ENCODE data around the gene UBE2I.
"Not testable (repeated sequence)": the region's sequence is repeated elsewhere in the genome, so short reads cannot be mapped to it uniquely, and the experiment has no call there.

UBE2I gene

DNA sequence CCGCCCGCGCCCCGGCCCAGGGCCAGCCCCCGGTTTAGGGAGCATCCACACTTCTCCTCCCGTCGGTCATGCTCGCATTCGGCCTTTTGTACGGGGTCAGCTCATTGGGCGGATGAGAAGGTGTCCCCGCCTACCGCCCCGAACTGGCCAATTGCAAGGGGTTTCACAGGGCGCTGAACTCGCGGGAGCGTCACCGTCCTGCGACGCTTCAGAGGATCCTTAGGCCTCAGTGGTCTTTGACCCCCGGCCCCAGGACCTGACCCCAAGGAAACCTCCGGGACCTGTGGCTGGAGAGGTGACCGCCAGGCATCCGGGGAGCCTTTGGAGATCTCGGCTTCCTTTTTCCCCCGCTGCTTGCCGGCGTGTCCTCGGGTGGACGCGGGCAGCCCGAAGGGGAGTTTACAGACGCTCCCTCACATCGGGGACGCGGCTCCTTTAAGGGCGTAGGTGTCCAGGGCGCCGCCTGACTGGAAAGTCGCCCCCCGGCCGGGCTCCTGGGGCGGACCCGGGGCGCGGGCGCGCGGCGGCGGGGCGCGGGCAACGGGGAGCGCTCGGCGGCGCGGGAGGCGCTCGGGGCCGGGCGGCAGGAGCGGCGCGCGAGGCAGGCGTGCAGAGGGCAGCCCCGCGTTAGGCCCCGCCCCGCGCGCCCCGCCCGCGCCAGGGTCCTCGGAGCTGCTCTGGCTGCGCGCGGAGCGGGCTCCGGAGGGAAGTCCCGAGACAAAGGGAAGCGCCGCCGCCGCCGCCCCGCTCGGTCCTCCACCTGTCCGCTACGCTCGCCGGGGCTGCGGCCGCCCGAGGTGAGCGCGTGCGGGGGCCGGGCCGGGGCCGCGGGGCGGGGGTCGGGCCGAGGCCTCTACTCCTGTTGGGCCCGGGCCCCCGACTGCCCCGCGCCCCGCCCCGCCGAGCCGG, at the start of gene UBE2I:
UBE2I (plus strand) TSS at position 660 of the 909 bp plus-strand sequence. CDS start 4,395 bp downstream, outside the sequence.
- peak; percentile 98 for DNase-seq

DNA sequence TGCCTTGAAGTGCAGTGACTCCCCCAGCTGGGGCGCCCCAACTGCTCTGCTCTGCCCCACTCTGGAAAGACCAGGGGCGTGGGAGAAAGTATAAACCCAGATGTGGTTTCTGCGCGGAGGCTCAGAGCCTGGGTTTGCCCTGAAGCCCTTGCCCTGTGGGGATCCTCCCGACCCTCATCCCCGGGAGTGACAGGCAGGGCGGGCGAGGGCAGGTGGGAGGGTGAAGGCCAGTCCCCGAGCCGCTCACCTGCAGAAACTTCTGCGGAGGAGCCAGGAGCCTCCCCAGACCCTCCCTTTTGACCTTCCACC, 49.7 kb upstream of the UBE2I start:
- DNase-seq = no peak

DNA sequence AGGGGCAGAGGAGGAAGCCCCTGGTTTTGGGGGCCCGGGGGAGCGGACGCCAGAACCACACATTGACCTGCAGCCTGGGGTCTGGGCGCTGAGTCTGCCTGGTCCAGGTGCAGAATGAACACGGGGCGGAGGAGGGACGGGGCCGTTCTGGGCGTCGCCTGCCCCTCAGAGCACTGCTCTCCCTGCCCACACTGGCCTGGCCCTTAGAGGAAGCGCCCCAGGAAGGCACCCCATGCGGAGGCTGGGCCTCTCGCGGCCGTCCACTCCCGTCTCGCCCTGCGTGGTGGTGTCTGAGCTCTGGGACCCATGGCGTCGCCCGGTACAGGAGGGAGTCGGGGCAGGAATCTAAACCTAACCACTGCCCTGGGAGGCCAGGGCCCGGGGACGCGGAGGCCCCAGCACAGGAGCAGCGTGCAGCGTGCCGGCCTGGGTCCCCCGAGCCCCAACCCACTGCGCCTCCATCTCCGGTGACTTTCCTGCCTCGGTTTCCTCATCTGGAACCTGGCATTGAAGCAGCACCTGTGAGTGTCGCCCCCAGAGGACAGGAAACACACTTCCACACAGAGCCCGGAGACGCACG, 49.2 kb upstream of the UBE2I start:
- DNase-seq = no peak

DNA sequence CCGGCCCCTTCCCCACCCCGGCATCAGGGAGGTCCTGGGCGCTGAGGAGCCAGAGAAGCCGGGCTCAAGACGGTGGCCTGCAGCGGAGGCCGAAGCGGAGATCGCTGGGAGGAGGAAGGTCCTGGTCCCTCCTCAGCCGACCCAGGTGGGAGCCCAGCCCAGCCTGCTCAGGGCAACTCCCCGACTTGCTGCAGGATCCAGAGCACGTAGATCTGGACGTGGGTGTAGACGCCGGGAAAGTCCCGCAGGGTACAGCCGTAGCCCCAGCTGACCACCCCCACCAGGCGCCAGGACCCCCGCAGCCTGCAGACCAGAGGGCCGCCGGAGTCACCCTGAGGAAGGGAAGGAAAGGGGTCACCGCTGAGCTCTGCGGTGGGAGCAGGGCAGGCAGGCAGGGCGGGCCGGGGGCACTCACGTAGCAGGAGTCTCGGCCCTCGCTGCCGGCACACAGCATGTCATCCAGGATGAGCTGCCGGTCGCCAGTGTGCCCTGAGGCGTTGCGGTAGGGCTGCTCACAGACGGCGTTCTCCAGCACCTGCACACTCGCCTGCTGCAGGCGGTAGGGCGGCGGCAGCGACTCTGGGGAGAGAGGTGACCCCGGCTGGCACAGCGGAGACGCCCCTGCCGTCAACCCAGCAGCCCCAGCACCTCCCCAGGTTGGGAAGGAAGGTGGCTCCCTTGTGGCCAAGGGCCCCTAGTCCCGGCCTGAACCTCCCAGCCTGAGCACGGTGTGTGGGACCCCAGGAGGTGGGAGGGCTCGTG, 48.1 kb upstream of the UBE2I start:
- peak; percentile 29 for DNase-seq

DNA sequence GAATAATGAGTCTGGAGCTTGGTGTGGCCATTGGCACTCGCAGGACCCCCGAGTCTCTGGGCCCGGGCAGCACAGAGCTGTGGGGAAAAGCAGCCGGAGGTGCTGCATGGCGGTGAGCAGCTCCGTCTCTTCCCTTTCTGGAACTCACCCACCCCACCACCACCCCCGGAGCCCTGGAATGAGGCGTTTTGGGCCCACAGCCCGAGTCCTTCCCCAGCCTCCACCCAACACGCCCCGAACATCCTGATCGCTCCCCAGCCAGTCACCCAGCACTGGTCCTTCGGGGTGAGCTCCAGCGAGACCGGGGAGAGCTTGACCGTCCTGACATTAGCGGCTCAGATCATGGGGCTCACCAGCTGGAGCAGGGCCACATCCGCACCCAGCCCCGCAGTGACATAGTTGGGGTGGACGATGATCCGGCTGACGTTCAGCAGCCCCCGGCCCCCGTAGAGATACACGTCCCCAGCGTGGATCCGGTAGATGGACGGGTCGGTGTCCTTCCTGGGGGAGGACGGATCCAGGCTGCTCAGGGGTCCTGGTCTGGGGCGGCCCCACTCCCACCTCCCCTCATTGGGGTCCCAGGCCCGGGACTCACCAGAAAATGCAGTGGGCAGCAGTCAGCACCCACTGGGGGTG, 47.1 kb upstream of the UBE2I start:
- no peak for DNase-seq

DNA sequence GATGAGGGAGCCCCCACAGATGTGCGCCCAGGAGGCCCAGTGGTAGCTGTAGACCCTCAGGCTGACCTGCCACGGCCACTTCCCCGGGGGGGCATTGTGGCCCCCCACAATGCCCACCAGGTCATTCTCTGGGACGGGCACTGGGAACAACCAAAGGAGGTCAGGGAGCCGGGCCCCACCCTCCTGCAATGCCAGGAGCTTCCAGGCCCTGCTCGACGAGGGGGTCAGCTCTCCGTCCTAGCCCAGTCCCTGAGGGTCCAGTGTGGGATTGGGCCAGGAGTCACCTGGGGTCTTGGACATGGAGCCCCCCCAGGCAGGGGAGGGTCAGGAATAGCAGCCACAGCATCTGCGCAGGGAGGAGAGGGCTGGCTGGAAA, 46.6 kb upstream of the UBE2I start:
- no peak for DNase-seq

DNA sequence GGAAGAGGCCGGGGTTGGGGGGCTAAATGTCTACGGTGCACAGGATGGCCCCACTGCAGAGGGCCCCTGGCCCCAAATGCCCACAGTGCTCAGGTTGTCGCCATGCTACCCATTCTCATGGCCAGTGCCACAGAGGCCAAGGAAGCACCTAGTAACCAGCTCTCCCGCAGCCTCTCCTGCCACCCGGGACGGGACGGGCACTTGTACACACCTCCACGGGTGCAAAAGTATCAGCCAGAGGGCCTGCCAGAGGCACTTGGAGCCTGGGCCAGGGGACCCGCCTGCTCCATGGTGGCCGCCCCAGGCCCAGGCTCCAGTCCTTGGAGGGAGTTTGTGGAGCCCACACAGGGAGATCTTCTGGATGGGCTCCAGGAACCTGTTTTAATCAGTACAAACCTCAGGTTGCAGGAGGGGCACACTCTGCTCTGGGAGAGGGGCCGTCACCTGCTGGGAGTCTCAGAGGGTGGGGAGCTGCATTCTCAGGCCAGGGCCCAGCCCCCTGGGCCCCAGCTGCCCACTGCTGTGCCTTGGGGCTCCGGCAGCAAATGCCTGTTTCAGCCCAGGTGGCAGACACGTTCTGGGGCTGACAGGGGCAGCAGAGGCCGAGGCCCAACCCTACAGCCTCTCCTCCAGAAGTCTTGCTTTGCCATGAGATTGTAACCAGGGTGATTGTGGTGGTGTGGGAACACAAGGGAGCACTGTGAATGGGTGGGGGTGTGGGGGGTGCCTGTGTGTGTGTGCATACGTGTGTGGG, 45.7 kb upstream of the UBE2I start:
- DNase-seq = no peak

DNA sequence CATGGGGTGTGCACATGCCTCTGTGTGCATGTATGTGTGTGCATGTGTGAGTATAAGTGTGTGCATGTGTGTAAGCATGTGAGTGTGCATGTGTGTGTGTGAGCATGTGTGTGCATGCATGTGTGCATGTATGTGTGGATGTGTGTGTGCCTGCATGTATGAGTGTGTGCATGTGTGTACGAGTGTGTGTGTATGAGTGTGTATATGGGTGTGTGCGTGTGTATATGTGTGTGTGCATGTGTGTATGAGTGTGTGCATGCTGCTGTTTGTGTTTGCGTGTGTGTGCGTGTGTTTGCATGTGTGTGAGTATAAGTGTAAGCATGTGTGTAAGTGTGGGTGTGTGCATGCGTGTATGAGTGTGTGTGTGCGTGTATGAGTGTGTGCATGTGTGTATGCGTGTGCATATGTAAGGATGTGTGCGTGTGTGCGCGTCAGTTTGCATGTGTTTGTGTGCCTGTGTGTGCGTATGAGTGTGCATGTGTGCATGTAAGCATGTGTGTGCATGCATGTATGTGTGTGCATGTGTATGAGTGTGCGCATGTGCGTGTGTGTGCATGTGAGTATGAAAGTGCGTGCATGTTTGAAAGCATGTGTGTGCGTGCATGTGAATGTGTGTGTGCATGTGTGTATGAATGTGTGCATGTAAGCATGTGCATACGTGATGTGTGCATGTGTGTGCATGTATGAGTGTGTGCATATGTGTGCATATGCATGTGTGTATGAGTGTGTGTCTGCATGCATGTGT, 44.9 kb upstream of the UBE2I start:
- no peak for DNase-seq

DNA sequence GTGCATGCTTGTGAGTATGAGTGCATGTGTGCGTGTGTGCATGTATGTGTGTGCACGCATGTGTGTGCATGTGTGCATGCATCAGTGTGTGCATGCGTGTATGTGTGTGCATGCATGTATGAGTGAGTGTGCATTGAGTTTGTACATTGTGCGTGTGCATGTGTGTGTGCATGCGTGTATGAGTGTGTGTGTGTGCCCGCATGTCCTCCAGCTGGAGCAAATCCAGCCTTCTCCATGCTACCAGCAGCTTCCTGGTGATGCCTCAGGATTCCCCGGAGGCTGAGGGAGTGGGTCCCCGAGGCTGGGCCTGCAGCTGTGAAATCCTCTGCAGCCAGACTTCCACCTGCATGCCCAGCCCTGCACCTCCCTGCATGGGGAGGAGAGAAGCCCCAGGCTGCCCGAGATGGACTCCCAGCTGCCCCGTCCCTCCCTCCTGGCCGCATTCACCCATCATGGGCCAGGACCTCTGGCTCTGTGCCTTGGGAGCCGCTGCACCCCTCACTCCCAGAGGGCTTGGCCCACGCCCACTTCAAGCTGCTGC, 44.3 kb upstream of the UBE2I start:
- no peak for DNase-seq

DNA sequence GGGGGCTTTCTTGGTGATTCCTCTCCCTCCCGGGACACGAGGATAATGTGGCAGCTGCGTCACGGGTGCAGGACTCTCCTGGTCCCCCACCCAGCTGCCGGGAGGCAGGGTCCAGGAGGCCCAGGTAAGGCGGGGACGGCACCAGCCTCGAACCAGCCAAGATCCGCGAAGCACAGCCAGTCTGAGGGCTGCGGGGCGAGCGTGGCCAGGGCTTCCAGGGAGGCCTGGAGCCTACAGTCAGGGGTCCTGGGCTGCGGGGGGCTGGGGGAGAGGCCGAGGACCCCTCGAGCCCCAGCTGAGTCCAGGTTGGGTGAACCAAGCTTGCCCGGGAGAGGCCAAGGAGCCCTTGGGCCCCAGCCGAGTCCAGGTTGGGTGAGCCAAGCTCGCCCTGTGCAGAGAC, 43.6 kb upstream of the UBE2I start:
- DNase-seq = no peak

DNA sequence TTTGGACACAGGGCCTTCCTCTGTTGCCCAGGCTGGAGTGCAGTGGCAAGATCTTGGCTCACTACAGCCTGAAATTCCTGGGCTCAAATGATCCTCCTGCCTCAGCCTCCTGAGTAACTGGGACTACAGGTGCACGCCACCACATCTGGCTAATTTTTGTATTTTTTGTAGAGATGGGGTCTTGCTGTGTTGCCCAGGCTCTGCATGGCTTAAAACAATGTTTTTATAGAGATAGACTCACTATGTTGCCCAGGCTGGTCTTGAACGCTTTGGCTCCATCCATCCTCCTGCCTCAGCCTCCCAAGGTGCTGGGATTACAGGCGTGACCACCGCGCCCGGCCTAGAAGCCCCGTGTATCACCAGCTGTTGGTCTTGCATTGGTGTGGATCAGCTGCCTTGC, 40.0 kb upstream of the UBE2I start:
- not testable (repeated sequence) for DNase-seq

DNA sequence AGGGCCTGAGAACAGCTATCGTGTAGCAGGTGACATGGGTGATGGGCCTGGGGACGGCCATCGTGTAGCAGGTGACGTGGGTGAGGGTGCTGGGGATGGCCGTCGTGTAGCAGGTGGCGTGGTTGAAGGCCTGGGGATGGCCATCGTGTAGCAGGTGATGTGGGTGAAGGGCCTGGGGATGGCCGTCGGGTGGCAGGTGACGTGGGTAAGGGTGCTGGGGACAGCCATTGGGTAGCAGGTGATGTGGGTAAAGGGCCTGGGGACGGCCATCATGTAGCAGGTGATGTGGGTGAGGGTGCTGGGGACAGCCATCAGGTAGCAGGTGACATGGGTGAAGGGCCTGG, 38.1 kb upstream of the UBE2I start:
- DNase-seq = no peak

DNA sequence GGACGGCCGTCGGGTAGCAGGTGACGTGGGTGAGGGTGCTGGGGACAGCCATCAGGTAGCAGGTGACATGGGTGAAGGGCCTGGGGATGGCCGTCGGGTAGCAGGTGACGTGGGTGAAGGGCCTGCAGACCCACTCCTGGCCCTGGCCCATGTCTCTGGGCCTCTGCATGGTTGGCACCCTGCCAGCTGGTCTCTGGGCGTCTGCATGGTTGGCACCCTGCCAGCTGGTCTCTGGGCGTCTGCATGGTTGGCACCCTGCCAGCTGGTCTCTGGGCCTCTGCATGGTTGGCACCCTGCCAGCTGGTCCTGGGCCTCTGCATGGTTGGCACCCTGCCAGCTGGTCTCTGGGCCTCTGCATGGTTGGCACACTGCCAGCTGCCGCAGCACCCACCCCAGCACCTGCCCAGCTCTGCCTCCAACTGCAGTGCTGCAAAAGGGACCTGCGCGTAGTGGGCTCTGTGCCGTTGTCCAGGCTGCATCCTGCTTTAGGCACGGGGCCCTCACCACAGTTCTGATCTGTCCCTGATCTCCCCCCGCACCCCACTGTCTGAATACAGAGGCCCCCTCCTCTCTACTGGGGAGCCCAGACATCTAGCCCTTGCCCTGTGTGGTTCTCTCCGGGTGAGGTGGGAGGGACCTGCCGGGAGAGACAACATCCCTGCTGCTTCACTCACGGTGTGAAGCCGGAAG, 37.6 kb upstream of the UBE2I start:
- peak; percentile 77 for DNase-seq

DNA sequence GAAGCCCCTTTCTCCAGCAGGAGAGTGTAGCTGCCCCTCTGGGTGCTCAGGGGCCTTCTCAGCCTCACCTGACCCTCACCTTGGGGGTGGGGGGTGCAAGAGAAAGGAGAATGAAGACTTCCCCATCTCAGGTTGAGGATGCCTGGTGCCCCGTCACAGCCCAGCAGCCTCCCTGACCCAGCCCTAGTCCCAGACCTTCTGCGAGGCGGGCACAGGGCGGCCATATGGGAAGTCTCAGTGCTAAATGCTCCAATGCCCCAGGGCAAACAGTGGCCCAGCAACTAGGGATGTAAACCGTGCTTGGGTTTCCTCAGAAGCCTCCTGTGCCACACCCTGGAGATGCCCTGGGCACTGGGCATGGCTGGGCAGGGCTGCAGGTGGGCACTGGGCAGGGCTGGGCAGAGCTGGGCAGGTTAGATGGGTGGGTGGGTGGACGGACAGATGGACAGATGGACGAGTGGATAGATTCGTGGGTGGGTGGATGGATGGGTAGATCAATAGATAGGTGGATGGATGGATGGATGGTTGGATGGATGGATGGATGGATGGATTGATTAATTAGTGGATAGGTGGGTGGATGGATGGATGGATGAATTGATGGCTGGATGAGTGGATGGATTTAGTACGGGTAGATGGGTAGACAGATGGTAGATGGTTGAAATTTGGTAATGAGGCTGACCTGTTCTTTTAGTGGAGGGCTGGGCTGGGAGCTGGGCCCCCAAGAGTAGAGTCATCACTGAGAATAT, 36.8 kb upstream of the UBE2I start:
- no peak for DNase-seq

DNA sequence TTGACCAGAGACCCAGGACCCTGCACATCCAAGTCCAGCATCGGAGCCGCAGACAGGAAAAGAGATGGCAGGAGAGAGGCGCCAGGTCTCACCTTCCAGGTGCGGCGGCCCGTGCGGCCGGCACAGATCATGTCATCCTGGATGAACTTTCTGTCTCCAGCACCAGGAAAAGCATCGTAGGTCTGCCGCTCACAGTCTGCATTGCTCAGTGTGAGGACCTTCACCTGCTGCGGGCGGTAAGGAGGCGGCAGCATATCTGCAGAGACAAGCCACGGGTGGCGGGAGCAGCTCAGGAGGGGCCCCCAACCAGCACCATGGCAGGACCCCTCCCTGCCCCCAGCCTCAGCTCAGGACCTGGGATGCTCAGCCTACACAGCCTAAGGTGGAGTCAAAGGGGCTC, 35.6 kb upstream of the UBE2I start:
- DNase-seq = no peak

DNA sequence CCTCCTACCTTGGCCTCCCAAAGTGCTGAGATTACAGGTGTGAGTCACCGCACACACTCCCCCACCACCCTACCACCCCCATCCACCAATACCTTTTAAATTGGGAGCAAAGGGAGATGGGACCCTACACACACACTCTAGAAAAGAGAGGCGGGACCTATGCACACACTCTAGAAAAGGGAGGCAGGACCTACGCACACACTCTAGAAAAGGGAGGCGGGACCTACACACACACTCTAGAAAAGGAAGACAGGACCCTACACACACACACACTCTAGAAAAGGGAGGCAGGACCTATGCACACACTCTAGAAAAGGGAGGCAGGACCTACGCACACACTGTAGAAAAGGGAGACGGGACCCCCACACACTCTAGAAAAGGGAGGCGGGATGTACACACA, 34.7 kb upstream of the UBE2I start:
- no peak for DNase-seq

DNA sequence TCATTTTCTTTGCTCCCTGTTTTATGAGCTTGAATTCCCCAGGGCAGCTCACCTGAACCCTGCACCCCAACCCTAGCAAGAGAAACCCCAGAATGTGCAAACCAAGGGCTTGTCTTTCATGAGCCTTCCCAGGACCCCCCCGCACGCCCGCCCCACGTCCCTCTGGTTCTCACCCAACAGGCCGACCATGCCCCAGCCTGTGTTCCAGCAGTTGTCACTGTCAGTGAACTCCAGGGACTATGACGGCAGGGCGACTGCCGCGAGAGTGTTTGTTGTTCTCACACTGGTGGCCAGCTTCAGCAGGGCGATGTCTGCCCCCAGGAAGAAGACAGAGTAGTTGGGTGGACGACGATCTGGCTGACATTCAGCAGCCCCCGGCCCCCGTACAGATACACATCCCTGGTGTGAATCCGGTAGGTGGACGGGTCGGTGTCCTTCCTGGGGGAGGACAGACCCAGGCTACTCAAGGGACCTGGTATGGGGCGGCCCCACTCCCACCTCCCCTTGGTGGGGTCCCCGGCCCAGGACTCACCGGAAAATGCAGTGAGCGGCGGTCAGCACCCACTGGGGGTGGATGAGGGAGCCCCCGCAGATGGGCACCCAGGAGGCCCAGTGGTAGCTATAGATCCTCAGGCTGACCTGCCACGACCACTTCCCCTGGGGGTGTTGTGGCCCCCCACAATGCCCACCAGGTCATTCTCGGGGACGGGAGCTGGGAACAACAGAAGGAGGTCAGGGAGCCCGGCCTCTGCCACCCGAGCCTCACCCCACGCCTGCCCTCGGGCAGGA, 33.5 kb upstream of the UBE2I start:
- no peak for DNase-seq

DNA sequence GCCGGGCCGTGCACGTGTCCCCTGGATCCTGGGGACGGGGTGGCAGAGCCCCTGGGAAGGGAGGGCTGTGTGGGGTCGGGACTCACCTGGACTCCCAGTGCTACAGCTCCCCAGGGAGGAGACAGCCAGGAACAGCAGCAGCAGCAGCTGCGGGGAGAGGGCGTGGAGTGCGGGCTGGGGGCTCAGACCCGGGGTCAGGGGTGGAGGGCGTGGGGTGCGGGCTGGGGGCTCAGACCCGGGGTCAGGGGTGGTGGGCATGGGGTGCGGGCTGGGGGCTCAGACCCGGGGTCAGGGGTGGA, 32.9 kb upstream of the UBE2I start:
- DNase-seq = no peak

DNA sequence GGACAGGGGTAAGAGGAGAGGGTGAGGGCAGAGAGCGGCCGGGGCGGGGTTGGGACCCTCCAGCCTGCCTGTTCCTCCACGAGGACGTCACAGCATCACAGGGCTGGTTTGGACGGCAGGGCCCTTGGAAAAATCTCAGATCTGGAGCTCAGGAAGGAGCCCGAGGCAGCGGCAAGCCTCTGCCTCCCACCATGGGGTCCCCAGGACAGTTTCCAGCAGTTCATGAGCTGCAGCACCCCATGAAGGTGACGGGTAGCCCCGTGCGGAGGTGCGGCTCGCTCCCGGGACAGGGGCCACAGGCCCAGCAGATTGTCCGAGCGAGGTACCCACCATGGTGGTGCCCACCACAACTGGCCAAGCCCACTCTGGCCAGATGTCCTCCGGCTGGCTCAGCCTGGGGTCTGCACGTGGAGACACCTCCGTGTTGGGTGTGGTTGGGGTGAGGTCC, 32.3 kb upstream of the UBE2I start:
- no peak for DNase-seq

Measured in NCI-H82 (cell line).